H7 (cell line): ENCODE results near the gene MYOG. TPM values are rescaled to one million over a fixed set of nuclear protein-coding genes. Genes with fewer than 3 reads are reported as not detected.
A peak's percentile ranks its signal among the peaks of the same experiment; 100 is the strongest.

Experiments
- DNase-seq: peaks from one replicate; pipeline ENCODE4 v3.0.0; 2012
- H3K27me3 ChIP-seq: 2 replicates; pipeline ENCODE4 v1.6.0; 2011; ENCODE audit warnings: mild to moderate bottlenecking, low read length; ENCODE audit not compliant: control insufficient read depth, insufficient read depth
- H3K36me3 ChIP-seq: replicated peaks from 2 replicates; pipeline ENCODE4 v1.5.1; 2011; ENCODE audit warnings: low read length; ENCODE audit not compliant: control insufficient read depth, insufficient read depth
- H3K4me3 ChIP-seq: 2 replicates; pipeline ENCODE4 v1.5.1; 2011; ENCODE audit warnings: low read depth, mild to moderate bottlenecking, control low read depth, low read length, moderate library complexity; ENCODE audit not compliant: insufficient read depth
- total RNA-seq: library from RNA; depleted of rRNA; stranded (reverse); fragments of >200 nt; shearing (Covaris generic); gene quantifications from 2 replicates; pipeline ENCODE4 v1.2.3, GENCODE V29; 2014

Gene MYOG
- total RNA-seq, 1 experiment from 2014 or later: not detected

- Histone ChIP-seq H3K27me3 (no peaks in the 10 kb centered on the region; the same call in 1 of the 2 replicates), H3K4me3 (no peak overlapping the region), H3K36me3 (no peaks in the 10 kb centered on the region)
- DNase-seq: no peak
These were observed 3.3 kb upstream of the MYOG start for GRCh38 chr1:203089001-203089650.

DNA sequence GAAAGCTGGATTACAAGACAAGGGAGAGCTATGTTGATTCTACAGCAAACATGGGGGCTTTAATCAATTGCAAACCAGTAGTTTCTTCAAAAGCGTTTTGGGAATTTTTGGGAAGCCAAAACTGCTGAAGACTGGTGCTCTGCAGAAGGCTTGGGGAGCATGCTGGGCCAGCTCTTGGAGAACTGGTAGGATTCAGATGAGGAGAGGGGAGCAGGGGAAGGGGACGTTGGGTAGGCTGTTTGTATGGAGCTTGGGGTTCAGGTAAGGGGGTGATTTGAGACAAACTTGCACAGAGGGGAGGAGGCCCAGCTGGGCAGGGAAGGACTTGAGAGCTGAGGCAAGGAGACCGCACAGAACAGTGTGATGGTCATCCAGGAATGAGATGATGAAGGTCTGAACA is 2.6 kb upstream of the MYOG start:
- no peaks in the 10 kb centered on the region for H3K36me3 ChIP-seq
- H3K4me3 ChIP-seq: no peak overlapping the region
- H3K27me3 ChIP-seq: no peaks in the 10 kb centered on the region; the same call in 1 of the 2 replicates
- no peak for DNase-seq

GRCh38 chr1:203086992-203087763 is 1.4 kb upstream of the MYOG start:
- DNase-seq: peak; percentile 22
- no peaks in the 10 kb centered on the region; the same call in 1 of the 2 replicates for H3K27me3 ChIP-seq
- H3K36me3 ChIP-seq: no peaks in the 10 kb centered on the region
- no peak overlapping the region for H3K4me3 ChIP-seq

DNA sequence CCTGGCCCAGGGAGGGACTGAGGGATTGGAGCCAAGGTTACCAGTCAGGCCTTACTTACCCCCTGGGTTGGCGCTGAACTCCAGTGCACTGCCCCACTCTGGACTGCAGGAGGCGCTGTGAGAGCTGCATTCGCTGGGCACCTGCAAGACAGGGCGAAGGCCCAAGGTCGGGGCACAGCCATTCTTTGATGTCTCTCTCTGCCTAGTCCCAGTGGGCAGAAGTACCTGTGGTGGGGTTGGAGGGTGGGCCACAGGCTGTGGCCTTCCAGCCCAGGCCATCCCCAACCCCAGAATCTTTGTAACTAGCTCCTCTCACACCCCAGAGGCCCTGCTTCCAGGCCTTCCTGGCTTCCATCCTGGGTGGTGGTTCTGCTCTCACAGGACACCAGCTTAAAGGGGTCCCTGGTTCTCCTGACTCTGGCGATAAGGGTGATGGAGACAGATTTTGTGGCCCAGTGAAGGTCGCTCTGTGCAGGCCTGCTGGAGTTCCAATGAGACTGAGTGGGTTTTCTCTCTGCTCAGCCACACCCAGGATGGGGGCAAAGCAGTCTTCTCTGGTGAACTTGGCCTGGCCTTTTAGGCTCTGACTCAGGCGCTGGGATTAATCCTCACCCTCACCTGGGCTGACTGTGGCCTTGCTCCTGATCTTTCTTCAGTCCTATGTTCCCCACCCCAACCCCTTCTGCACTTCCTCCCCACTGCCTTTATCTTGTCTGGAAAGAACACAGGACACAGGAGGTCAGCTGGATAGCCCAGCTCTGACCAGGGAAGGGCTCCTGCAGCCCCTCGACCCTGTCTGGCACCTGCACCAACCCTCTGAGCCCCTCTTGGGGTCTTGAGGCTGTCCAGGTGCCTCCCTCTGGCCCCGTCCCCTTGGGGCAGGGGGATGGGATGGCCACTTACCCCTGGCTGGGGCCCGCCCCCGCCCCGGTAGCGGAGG is 954 bp downstream of the MYOG start:
- no peaks in the 10 kb centered on the region for H3K36me3 ChIP-seq
- peak; percentile 88 for DNase-seq

GRCh38 chr1:203083463-203083921 is 2.3 kb downstream of the MYOG start:
- DNase-seq: peak; percentile 21

More for the DNA sequence above, 954 bp downstream of the MYOG start:
- Histone ChIP-seq H3K4me3 (no peak overlapping the region), H3K27me3 (no peaks in the 10 kb centered on the region)

GRCh38 chr1:203082571-203083462 is 3.0 kb downstream of the MYOG start:
- Histone ChIP-seq H3K4me3 (no peak overlapping the region), H3K27me3 (peaks cover 3% of the 10 kb centered on the region)
- DNase-seq: peak; percentile 52

More at GRCh38 chr1:203083463-203083921, 2.3 kb downstream of the MYOG start:
- H3K4me3 ChIP-seq: no peak overlapping the region
- no peaks in the 10 kb centered on the region for H3K27me3 ChIP-seq
- no peaks in the 10 kb centered on the region for H3K36me3 ChIP-seq

DNA sequence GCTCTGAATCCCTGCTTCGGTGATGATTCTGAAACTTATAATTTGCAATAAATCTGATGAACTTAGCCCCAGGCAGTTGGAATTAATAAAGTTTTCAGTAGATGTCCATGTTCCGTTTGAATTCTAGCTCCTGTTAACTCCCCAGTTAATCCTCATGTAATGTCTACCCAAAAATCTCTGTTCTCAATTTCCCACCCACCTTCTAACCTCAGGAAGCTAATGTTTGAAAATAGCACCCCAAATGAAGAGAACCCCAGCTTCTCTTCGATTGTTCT is 3.6 kb downstream of the MYOG start:
- DNase-seq: no peak
- Histone ChIP-seq H3K27me3 (peaks cover 8% of the 10 kb centered on the region), H3K4me3 (no peak overlapping the region), H3K36me3 (no peaks in the 10 kb centered on the region)

More at GRCh38 chr1:203082571-203083462, 3.0 kb downstream of the MYOG start:
- H3K36me3 ChIP-seq: no peaks in the 10 kb centered on the region

DNA sequence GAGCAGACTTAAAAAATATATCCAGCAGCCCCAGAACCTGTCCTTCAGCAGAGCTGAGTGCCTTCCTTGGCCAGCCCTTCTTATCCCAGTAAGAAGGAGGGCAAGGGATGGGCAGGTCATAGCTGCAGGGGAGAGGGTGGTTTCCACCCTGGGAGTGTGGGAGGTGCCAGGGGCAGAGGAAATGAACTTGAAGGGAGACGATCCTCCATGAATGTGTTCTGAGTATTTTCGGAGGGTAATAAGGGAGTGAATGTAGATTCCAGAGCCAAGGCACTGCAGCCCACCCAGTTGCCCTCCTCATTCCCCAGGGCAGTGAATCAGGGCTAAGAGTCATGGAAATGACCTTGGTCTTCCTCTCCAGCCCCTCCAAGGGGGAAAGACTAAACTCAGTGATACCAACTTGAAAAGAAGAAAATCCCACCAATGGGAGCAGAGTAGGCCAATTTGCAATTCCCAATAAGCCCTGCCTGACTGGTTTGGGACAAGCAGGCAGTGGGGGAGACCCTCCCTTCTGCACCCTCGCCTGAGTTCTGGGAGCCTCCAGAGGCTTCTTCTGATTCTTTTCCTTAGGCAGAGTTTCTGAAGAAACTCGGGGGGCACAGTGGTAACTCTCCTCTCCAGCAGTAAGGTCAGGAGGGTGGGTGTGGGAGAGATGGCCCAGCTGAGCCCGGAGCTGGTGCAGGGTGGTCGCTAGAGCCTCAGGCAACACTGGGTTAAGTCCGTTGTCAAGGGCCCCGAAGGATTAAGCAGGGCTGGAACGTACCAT is 4.2 kb downstream of the MYOG start:
- Histone ChIP-seq H3K36me3 (no peaks in the 10 kb centered on the region), H3K27me3 (peaks cover 13% of the 10 kb centered on the region), H3K4me3 (no peak overlapping the region)
- peak; percentile 56 for DNase-seq

DNA sequence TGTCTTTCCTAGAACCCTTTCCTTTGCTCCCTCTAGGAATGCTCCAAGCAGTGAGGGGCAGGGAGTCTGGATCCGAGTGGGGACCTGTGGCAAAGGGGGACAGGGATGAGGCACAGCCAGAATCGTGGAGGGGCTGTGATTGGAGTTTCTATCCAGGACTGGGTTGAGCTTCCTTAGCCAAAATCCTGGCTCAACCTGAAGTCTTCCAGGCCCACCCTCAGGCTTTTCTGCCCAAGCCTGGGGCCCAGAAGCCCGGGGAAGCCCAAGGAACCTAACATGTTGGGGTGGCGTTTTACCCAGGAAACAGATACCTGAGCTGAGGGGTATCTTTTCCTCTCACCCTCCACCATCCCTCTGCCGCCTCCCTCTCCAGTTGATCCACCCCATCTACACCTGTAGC is 5.4 kb downstream of the MYOG start:
- H3K4me3 ChIP-seq: no peak overlapping the region
- peaks cover 25% of the 10 kb centered on the region for H3K27me3 ChIP-seq
- no peak for DNase-seq
- H3K36me3 ChIP-seq: no peaks in the 10 kb centered on the region

DNA sequence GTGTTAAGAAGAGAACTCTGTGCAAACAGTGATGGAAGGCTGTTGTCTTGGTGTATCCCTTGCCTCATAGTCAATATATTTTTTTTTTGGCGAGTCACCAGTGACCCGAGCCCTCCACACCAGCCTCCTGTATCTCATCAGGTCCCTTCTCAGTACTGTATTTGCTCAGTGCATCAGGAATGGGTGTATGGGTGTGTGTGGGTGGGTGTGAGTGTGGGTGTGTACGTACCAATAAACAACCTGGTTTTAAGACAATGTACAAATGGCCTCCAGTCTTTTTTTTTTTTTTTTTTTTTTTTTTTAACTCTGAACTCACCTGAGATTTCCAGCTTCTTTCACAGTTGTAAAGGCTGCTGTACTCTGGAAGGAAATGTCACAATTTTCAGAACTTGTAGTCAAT is 7.3 kb downstream of the MYOG start:
- Histone ChIP-seq H3K36me3 (no peaks in the 10 kb centered on the region), H3K27me3 (peaks cover 44% of the 10 kb centered on the region), H3K4me3 (no peak overlapping the region)
- DNase-seq: no peak

DNA sequence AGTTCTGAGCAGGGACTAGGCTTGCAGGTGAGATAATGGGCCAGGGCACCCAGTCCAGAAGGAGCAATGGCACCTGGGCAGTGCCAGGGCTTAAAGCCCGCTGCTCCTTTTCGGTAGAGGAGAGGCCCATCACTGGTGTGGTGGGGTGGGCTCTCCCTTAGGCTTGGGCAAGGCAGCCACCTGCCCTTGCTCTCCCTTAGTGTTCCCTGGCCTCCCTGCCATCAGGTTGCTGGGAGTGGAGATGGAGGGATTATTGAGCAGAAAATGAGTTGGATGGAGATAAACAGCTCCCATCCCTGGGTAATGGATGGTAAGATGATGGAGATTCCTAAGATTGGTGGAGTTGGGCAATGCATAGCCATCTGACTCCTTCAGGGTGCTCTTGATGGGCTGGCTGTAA is 7.9 kb downstream of the MYOG start:
- DNase-seq: no peak
- Histone ChIP-seq H3K36me3 (no peaks in the 10 kb centered on the region), H3K27me3 (peaks cover 47% of the 10 kb centered on the region), H3K4me3 (no peak overlapping the region)

GRCh38 chr1:203077367-203077766 is 8.4 kb downstream of the MYOG start:
- Histone ChIP-seq H3K36me3 (no peaks in the 10 kb centered on the region), H3K27me3 (peaks cover 47% of the 10 kb centered on the region), H3K4me3 (no peak overlapping the region)
- DNase-seq: no peak

GRCh38 chr1:203076031-203076511 is 9.7 kb downstream of the MYOG start:
- Histone ChIP-seq H3K27me3 (peaks cover 47% of the 10 kb centered on the region), H3K36me3 (no peaks in the 10 kb centered on the region), H3K4me3 (peak overlapping the region; percentile 40)
- peak; percentile 83 for DNase-seq
